A673 (cell line): Measurements from ENCODE around the gene KIF26B. TPM values are rescaled to one million over a fixed set of nuclear protein-coding genes. Genes with fewer than 3 reads are reported as not detected.

Experiments used
- BruUV-seq: library from RNA; stranded (reverse); fragments of 400-500 nt; replicated peaks from 2 replicates; lab custom pipeline; 2021; lab: Mats Ljungman, UMichigan
- CTCF ChIA-PET: fragments of 300-600 bp; sonication (Branson Sonifier 250); formaldehyde crosslinking; loops from one replicate; lab custom pipeline; 2022; ENCODE audit warnings: antibody characterized with exemption; lab: Charles Lee
- POLR2A ChIA-PET: fragments of 300-600 bp; sonication (Branson Sonifier 250); formaldehyde crosslinking; loops from one replicate; lab custom pipeline; 2022; ENCODE audit warnings: antibody characterized with exemption; ENCODE audit not compliant: low non-redundant PET; lab: Charles Lee
- DNase-seq: peaks from one replicate; pipeline ENCODE4 v3.0.0-alpha.2; 2015; ENCODE audit warnings: low spot score
- H3K27ac ChIP-seq: fragments of 200-600 bp; sonication (generic); 2 replicates; pipeline ENCODE4 v1.5.1; 2016; ENCODE audit warnings: mixed run types, low read depth, mild to moderate bottlenecking, mixed read lengths, antibody characterized with exemption, low read length; ENCODE audit not compliant: poor library complexity, severe bottlenecking
- H3K27me3 ChIP-seq: fragments of 200-600 bp; sonication (generic); replicated peaks from 2 replicates; pipeline ENCODE4 v1.6.1; 2017; ENCODE audit warnings: mixed run types, low read depth, mild to moderate bottlenecking, mixed read lengths, antibody characterized with exemption, low read length; ENCODE audit not compliant: insufficient read depth, poor library complexity
- H3K36me3 ChIP-seq: fragments of 200-600 bp; sonication (generic); 2 replicates; pipeline ENCODE4 v1.6.1; 2016; ENCODE audit warnings: mixed run types, mild to moderate bottlenecking, mixed read lengths, antibody characterized with exemption, low read length; ENCODE audit not compliant: insufficient read depth, poor library complexity, severe bottlenecking
- H3K4me1 ChIP-seq: fragments of 200-600 bp; sonication (generic); 2 replicates; pipeline ENCODE4 v1.6.1; 2017; ENCODE audit warnings: mixed run types, mild to moderate bottlenecking, mixed read lengths, antibody characterized with exemption, low read length; ENCODE audit not compliant: insufficient read depth, poor library complexity, severe bottlenecking
- H3K4me3 ChIP-seq: fragments of 200-600 bp; sonication (generic); 2 replicates; pipeline ENCODE4 v1.5.1; 2016; ENCODE audit warnings: low read depth, mixed run types, mild to moderate bottlenecking, mixed read lengths, low read length; ENCODE audit not compliant: poor library complexity, severe bottlenecking
- H3K9me3 ChIP-seq: fragments of 200-600 bp; sonication (generic); 2 replicates; pipeline ENCODE4 v1.6.1; 2016; ENCODE audit warnings: mixed run types, low read depth, mild to moderate bottlenecking, mixed read lengths, antibody characterized with exemption, low read length; ENCODE audit not compliant: poor library complexity, severe bottlenecking
- EZH2 ChIP-seq: fragments of 200-600 bp; sonication (generic); IDR thresholded peaks from 2 replicates; pipeline ENCODE4 v1.6.1; 2017; ENCODE audit warnings: borderline replicate concordance, low read depth, mild to moderate bottlenecking, mixed read lengths, antibody characterized with exemption, low read length; ENCODE audit not compliant: poor library complexity, severe bottlenecking
- intact Hi-C: fragments of 100-400 bp; cut with micrococcal nuclease; formaldehyde crosslinking; loops from one replicate; pipeline ENCODE4 v1.10.0; 2022; ENCODE audit not compliant: unreplicated experiment
- total RNA-seq: library from RNA; stranded (reverse); gene quantifications from 2 replicates; pipeline ENCODE4 v1.2.3, GENCODE V29; 2021
- TF ChIP-seq, protein P1 (sequence below): fragments of 300-800, 200-600 bp; sonication (generic); conservative IDR thresholded peaks from 2 replicates; pipeline ENCODE4 v1.5.1; 2017; ENCODE audit warnings: low read depth, mild to moderate bottlenecking, antibody characterized with exemption, low read length, moderate library complexity, mixed read lengths

KIF26B gene
- total RNA-seq, 1 experiment from 2014 or later = not detected

- H3K36me3 ChIP-seq = no peaks in the 10 kb centered on the region
- no peak for TF ChIP-seq EZH2
- TF ChIP-seq, protein P1, sequence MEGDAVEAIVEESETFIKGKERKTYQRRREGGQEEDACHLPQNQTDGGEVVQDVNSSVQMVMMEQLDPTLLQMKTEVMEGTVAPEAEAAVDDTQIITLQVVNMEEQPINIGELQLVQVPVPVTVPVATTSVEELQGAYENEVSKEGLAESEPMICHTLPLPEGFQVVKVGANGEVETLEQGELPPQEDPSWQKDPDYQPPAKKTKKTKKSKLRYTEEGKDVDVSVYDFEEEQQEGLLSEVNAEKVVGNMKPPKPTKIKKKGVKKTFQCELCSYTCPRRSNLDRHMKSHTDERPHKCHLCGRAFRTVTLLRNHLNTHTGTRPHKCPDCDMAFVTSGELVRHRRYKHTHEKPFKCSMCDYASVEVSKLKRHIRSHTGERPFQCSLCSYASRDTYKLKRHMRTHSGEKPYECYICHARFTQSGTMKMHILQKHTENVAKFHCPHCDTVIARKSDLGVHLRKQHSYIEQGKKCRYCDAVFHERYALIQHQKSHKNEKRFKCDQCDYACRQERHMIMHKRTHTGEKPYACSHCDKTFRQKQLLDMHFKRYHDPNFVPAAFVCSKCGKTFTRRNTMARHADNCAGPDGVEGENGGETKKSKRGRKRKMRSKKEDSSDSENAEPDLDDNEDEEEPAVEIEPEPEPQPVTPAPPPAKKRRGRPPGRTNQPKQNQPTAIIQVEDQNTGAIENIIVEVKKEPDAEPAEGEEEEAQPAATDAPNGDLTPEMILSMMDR = no peak
- ChIA-PET POLR2A (no interaction called here), CTCF (no interaction called here)
- H3K4me3 ChIP-seq = no peak overlapping the region
- peaks cover 4% of the 10 kb centered on the region for H3K27me3 ChIP-seq
- no peaks in the 10 kb centered on the region for H3K9me3 ChIP-seq
- H3K4me1 ChIP-seq = no peaks in the 10 kb centered on the region
- intact Hi-C loops = no loop called here
- no TSS peak for BruUV-seq
- no peak for DNase-seq
- H3K27ac ChIP-seq = no peak overlapping the region
Observed at GRCh38 chr1:245332085-245332484, 177.3 kb downstream of the KIF26B start.

GRCh38 chr1:245332513-245332912 is 177.7 kb downstream of the KIF26B start:
- Histone ChIP-seq H3K27ac (no peak overlapping the region), H3K4me3 (no peak overlapping the region), H3K36me3 (no peaks in the 10 kb centered on the region), H3K27me3 (peaks cover 3% of the 10 kb centered on the region), H3K4me1 (no peaks in the 10 kb centered on the region), H3K9me3 (no peaks in the 10 kb centered on the region)
- intact Hi-C loops = no loop called here
- ChIA-PET POLR2A (no interaction called here), CTCF (no interaction called here)
- TF ChIP-seq, protein P1 = no peak
- TF ChIP-seq EZH2 = no peak
- no TSS peak for BruUV-seq
- no peak for DNase-seq

DNA sequence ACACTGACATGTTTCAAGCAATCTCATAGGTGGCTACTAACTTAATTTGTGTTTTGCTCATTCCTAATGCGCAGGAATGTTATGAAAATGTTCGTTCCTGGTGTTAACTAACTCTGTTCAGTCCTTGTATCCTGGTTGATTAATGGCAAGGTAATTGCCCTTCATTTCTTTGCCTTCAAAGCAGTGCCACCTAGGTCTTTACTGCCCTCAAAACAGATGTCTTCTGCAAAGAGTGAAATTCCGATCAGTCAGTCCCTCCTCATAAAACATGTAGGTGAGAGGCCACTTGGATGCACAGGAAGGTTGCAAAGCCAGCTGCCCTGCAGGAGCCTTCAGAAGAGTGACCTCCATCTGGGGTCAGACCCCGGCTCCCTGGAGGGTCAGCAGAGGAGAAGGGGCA is 179.4 kb downstream of the KIF26B start:
- Histone ChIP-seq H3K4me1 (no peaks in the 10 kb centered on the region), H3K27ac (no peak overlapping the region), H3K27me3 (no peaks in the 10 kb centered on the region), H3K36me3 (no peaks in the 10 kb centered on the region), H3K9me3 (no peaks in the 10 kb centered on the region), H3K4me3 (no peak overlapping the region)
- TF ChIP-seq, protein P1 = no peak
- no peak for TF ChIP-seq EZH2
- DNase-seq = no peak
- POLR2A ChIA-PET = no interaction called here
- BruUV-seq = no TSS peak
- CTCF ChIA-PET = no interaction called here
- intact Hi-C loops = no loop called here
